ENCODE measurements around the gene NDUFB10.

DNA sequence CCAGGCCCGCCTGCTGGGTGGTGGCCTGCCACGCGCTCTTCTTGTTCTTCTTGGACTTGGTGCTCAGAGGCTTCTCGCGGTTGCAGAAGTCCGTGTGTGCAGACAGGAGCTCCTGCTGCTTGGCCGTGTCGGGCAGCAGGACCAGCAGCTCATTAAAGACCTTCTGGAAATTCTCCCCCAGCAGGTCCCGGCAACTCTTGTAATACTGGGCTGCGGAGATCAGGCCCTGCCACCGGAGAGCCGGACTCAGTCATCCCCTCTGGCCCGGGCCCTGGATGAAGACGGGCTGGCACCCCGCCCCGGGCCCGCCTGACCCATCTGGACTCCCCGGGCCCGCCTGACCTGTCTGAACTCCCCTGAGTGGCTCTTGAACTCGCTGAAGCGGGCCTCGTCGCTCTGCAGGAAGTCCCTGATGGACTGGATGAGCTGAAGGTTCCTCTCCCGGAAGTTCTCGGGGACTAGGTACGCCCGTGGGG lies 39.1 kb downstream of the NDUFB10 start:
- TF ChIP-seq ZNF274 (IDR thresholded peaks at IDR 0.05; ENCODE audit: low read depth, low read length) = no peak
- TF ChIP-seq YY1 (IDR thresholded peaks at IDR 0.05; ENCODE audit: insufficient read depth, insufficient read length) = no peak
- no peak for TF ChIP-seq SUZ12 (IDR thresholded peaks at IDR 0.05; ENCODE audit: extremely low read depth, insufficient read depth, insufficient read length)

All from NT2/D1 (cell line).